H1 (cell line): ENCODE results near the gene TSGA10IP. TPM values are rescaled to one million over a fixed set of nuclear protein-coding genes. Genes with fewer than 3 reads are reported as not detected.

Experiments used
- CTCF ChIA-PET: fragments of 300-600 bp; sonication (Branson Sonifier 250); formaldehyde crosslinking; loops from one replicate; lab custom pipeline; 2021; ENCODE audit not compliant: partially characterized antibody; lab: Charles Lee
- POLR2A ChIA-PET: fragments of 300-600 bp; sonication (Branson Sonifier 250); formaldehyde crosslinking; loops from one replicate; lab custom pipeline; 2021; ENCODE audit warnings: inconsistent platforms; ENCODE audit not compliant: partially characterized antibody; lab: Charles Lee
- DNase-seq, 2 experiments: peaks; one replicate each; pipeline versions ENCODE4 v3.0.0 to v3.0.0-alpha.2; 2010 to 2022; ENCODE audit warnings: low spot score in 2 of 2, low read depth in 1 of 2, mixed read lengths in 1 of 2
- FAIRE-seq: peaks from 2 replicates; lab custom pipeline; 2011; peaks lifted over from hg19 to GRCh38; lab: Jason Lieb, UNC
- H2AFZ ChIP-seq: 2 replicates; pipeline ENCODE4 v1.8.1; 2012; ENCODE audit warnings: low read length, inconsistent platforms
- H2AK5ac ChIP-seq: 2 replicates; pipeline ENCODE4 v1.6.1; 2013; ENCODE audit warnings: low read depth, low read length
- H2BK120ac ChIP-seq: replicated peaks from 2 replicates; pipeline ENCODE3; 2013; ENCODE audit warnings: low read depth, low read length, inconsistent platforms
- H2BK12ac ChIP-seq: 2 replicates; pipeline ENCODE4 v1.6.1; 2013; ENCODE audit warnings: low read depth, low read length
- H2BK15ac ChIP-seq: 2 replicates; pipeline ENCODE4 v1.6.1; 2013; ENCODE audit warnings: low read length
- H2BK20ac ChIP-seq: 2 replicates; pipeline ENCODE4 v1.6.1; 2013; ENCODE audit warnings: low read length
- H2BK5ac ChIP-seq: 2 replicates; pipeline ENCODE4 v1.6.1; 2013; ENCODE audit warnings: low read depth, low read length
- H3K14ac ChIP-seq: 2 replicates; pipeline ENCODE4 v1.6.1; 2013; ENCODE audit warnings: inconsistent platforms; ENCODE audit not compliant: insufficient read length
- H3K18ac ChIP-seq: 2 replicates; pipeline ENCODE4 v1.6.1; 2013; ENCODE audit warnings: low read length; ENCODE audit errors: extremely low read depth
- H3K23ac ChIP-seq: 2 replicates; pipeline ENCODE4 v1.6.1; 2013; ENCODE audit warnings: inconsistent platforms; ENCODE audit not compliant: insufficient read length
- H3K23me2 ChIP-seq: 2 replicates; pipeline ENCODE4 v1.6.1; 2013; ENCODE audit warnings: low read depth, low read length
- H3K27ac ChIP-seq: 2 replicates; pipeline ENCODE4 v1.6.1; 2011; ENCODE audit warnings: low read depth, low read length, inconsistent platforms
- H3K27me3 ChIP-seq, 4 experiments: replicated peaks in 1 of 4; 1 replicate in 1 of 4; 2 replicates in 3 of 4; pipeline versions ENCODE4 v1.6.1 to v1.8.1; 2011 to 2013; ENCODE audit warnings: low read length in 3 of 4, mild to moderate bottlenecking in 3 of 4, inconsistent platforms in 2 of 4, mixed read lengths in 2 of 4, moderate library complexity in 1 of 4; ENCODE audit not compliant: control insufficient read depth in 3 of 4, insufficient read depth in 3 of 4; ENCODE audit errors: extremely low read depth in 1 of 4
- H3K36me3 ChIP-seq, 4 experiments: 2 replicates each; pipeline versions ENCODE4 v1.6.1 to v1.8.1; 2011 to 2013; ENCODE audit warnings: mild to moderate bottlenecking in 4 of 4, low read length in 3 of 4, moderate library complexity in 2 of 4, control low read depth in 1 of 4, inconsistent platforms in 1 of 4; ENCODE audit not compliant: insufficient read depth in 4 of 4, control insufficient read depth in 2 of 4
- H3K4ac ChIP-seq: replicated peaks from 2 replicates; pipeline ENCODE3; 2013; ENCODE audit warnings: low read length, low read depth, mixed read lengths, inconsistent platforms; ENCODE audit not compliant: insufficient read length
- H3K4me1 ChIP-seq, 4 experiments: replicated peaks in 1 of 4; 1 replicate in 1 of 4; 2 replicates in 3 of 4; pipeline versions ENCODE4 v1.6.1 to v1.8.1; 2011 to 2013; ENCODE audit warnings: low read length in 3 of 4, inconsistent platforms in 2 of 4, mixed read lengths in 1 of 4; ENCODE audit not compliant: insufficient read depth in 4 of 4, control insufficient read depth in 3 of 4
- H3K4me2 ChIP-seq, 2 experiments: 2 replicates each; pipeline versions ENCODE4 v1.6.1 to v1.8.1; 2011 to 2013; ENCODE audit warnings: low read depth in 2 of 2, low read length in 2 of 2, control low read depth in 1 of 2, inconsistent platforms in 1 of 2, mild to moderate bottlenecking in 1 of 2; ENCODE audit not compliant: insufficient read depth in 1 of 2
- H3K4me3 ChIP-seq, 4 experiments: fragments of 200-600, 300-600 bp in 1 of 4; sonication (generic), shearing (Covaris generic), sonication (Bioruptor Twin) in 1 of 4; 2 replicates each; pipeline versions ENCODE4 v1.5.1 to v1.8.1; 2011 to 2016; ENCODE audit warnings: low read length in 4 of 4, low read depth in 3 of 4, control low read depth in 2 of 4, inconsistent platforms in 2 of 4, mild to moderate bottlenecking in 2 of 4, mixed read lengths in 1 of 4, moderate library complexity in 1 of 4; ENCODE audit not compliant: insufficient read depth in 2 of 4; ENCODE audit errors: extremely low read depth in 1 of 4
- H3K56ac ChIP-seq: replicated peaks from 2 replicates; pipeline ENCODE3; 2013; ENCODE audit warnings: low read depth, mild to moderate bottlenecking, mixed read lengths, low read length, inconsistent platforms; ENCODE audit not compliant: insufficient read length
- H3K79me1 ChIP-seq: 2 replicates; pipeline ENCODE4 v1.6.1; 2013; ENCODE audit warnings: low read depth, low read length, control low read depth
- H3K79me2 ChIP-seq, 2 experiments: 2 replicates each; pipeline versions ENCODE4 v1.6.1 to v1.8.1; 2012 to 2013; ENCODE audit warnings: low read length in 2 of 2, mild to moderate bottlenecking in 2 of 2, inconsistent platforms in 1 of 2; ENCODE audit not compliant: insufficient read depth in 2 of 2, control insufficient read depth in 1 of 2
- H3K9ac ChIP-seq, 4 experiments: replicated peaks in 1 of 4; 1 replicate in 1 of 4; 2 replicates in 3 of 4; pipeline versions ENCODE4 v1.6.1 to v1.8.1; 2011 to 2013; ENCODE audit warnings: low read depth in 3 of 4, low read length in 3 of 4, control low read depth in 2 of 4, mild to moderate bottlenecking in 2 of 4, moderate library complexity in 2 of 4, inconsistent platforms in 1 of 4; ENCODE audit errors: extremely low read depth in 1 of 4
- H3K9me3 ChIP-seq, 2 experiments: 2 replicates each; pipeline versions ENCODE4 v1.6.1 to v1.8.1; 2012 to 2013; ENCODE audit warnings: mild to moderate bottlenecking in 2 of 2, moderate library complexity in 2 of 2, control low read depth in 1 of 2, inconsistent platforms in 1 of 2, low read depth in 1 of 2, low read length in 1 of 2, mixed read lengths in 1 of 2; ENCODE audit not compliant: insufficient read depth in 2 of 2
- H4K20me1 ChIP-seq, 2 experiments: replicated peaks in 1 of 2; 2 replicates each; pipeline versions ENCODE3 to v1.8.1; 2011 to 2013; ENCODE audit warnings: inconsistent platforms in 2 of 2, low read length in 2 of 2, mild to moderate bottlenecking in 1 of 2; ENCODE audit not compliant: insufficient read depth in 2 of 2, control insufficient read depth in 1 of 2
- H4K5ac ChIP-seq: 2 replicates; pipeline ENCODE4 v1.6.1; 2013; ENCODE audit warnings: low read length, low read depth, mixed read lengths, inconsistent platforms; ENCODE audit not compliant: insufficient read length
- H4K8ac ChIP-seq: 2 replicates; pipeline ENCODE4 v1.8.0; 2013; ENCODE audit warnings: mild to moderate bottlenecking, moderate library complexity, low read length, inconsistent platforms; ENCODE audit not compliant: insufficient read depth; ENCODE audit errors: extremely low read depth
- H4K91ac ChIP-seq: replicated peaks from 2 replicates; pipeline ENCODE3; 2013; ENCODE audit warnings: low read length, mixed read lengths, inconsistent platforms; ENCODE audit not compliant: insufficient read length
- CTCF ChIP-seq, 3 experiments: IDR thresholded peaks; 1 replicate in 2 of 3; 2 replicates in 1 of 3; pipeline versions ENCODE4 v1.5.1 to v1.6.1; 2011; ENCODE audit warnings: low read length in 3 of 3, mild to moderate bottlenecking in 3 of 3, inconsistent platforms in 2 of 3, low read depth in 1 of 3, moderate library complexity in 1 of 3; ENCODE audit not compliant: insufficient read depth in 1 of 3; ENCODE audit errors: control extremely low read depth in 1 of 3
- EGR1 ChIP-seq: IDR thresholded peaks from 2 replicates; pipeline ENCODE4 v1.6.1; 2011; ENCODE audit warnings: low read depth, low read length, borderline replicate concordance
- KDM5A ChIP-seq: fragments of 200-600 bp; IDR thresholded peaks from 2 replicates; pipeline ENCODE4 v1.7.1; 2012; ENCODE audit warnings: mild to moderate bottlenecking, low read length, inconsistent platforms, mixed read lengths
- MAX ChIP-seq: IDR thresholded peaks from 2 replicates; pipeline ENCODE4 v1.6.1; 2012; ENCODE audit warnings: inconsistent platforms
- POLR2A ChIP-seq, 2 experiments: IDR thresholded peaks; 1 replicate in 1 of 2; 2 replicates in 1 of 2; pipeline ENCODE4 v1.6.1; 2011; ENCODE audit warnings: low read depth in 2 of 2, low read length in 2 of 2, mild to moderate bottlenecking in 2 of 2; ENCODE audit errors: control extremely low read depth in 1 of 2
- RBBP5 ChIP-seq: IDR thresholded peaks from 2 replicates; pipeline ENCODE4 v1.7.1; 2012; ENCODE audit warnings: low read depth, mild to moderate bottlenecking, inconsistent platforms, low read length, moderate library complexity, borderline replicate concordance
- SRF ChIP-seq: IDR thresholded peaks from 2 replicates; pipeline ENCODE4 v1.6.1; 2011; ENCODE audit warnings: mild to moderate bottlenecking, low read depth, low read length, moderate library complexity
- WGBS, 2 experiments: shearing (Covaris generic) in 1 of 2; methylation state at CpG; one replicate each; pipeline versions ENCODE4 v1.1.6 to v1.1.7; 2013 to 2015; ENCODE audit warnings: low lambda C conversion rate in 2 of 2, mixed read lengths in 2 of 2, inconsistent platforms in 1 of 2, low coverage in 1 of 2, missing lambda C conversion rate in 1 of 2; ENCODE audit not compliant: insufficient replicate concordance in 2 of 2, insufficient coverage in 1 of 2, insufficient read length in 1 of 2; ENCODE audit errors: extremely low coverage in 1 of 2, missing lambda C conversion rate in 1 of 2; 5-methylcytosine and 5-hydroxymethylcytosine counted together
- polyA plus RNA-seq, 7 experiments: library from polyadenylated mRNA; depleted of rRNA in 3 of 7; stranded (reverse) in 5 of 7; unstranded in 2 of 7; fragments of >200 nt in 5 of 7; fragments of 200-250 nt in 2 of 7; gene quantifications; 1 replicate in 5 of 7; 2 replicates in 1 of 7; 4 replicates in 1 of 7; pipeline versions ENCODE4 v1.2.1 to v1.2.3, GENCODE V29; 2011 to 2013; ENCODE audit warnings: missing spikeins in 2 of 7, mixed read lengths in 2 of 7
- total RNA-seq: library from RNA; stranded (reverse); fragmentation: NEBNext Ultra II Directional; extraction: Animal tissue kit (Norgen Biotek cat#: 25700); gene quantifications from 2 replicates; pipeline ENCODE4 v1.2.1, GENCODE V29; 2021

TSGA10IP gene
- total and polyA plus RNA-seq, 2 of the 8 experiments (the other 6 are each of a cell fraction or from before 2014, with no cell fraction given), result 1.9 to 6.0 TPM

- peak within 1 kb of the TSS; percentile 67 for H3K4ac ChIP-seq
- no peaks in the 10 kb centered on the region for H3K27me3 ChIP-seq
- H4K8ac ChIP-seq, result peak within 1 kb of the TSS; percentile 96
- ChIA-PET POLR2A (interaction anchor here (0.7 to 1.6 kb wide), 14 partner anchors 8 to 108 kb away, joined by 3 to 5 read pairs (median 3); partner anchors contain the start of gene MUS81), CTCF (interaction anchor here (0.6 to 2.2 kb wide), 7 partner anchors 15 to 177 kb away, joined by 3 to 7 read pairs (median 3); partner anchors contain the start of genes CCDC85B and FIBP)
- DNase-seq, result peak; percentile 92 to 96
- peak within 1 kb of the TSS; percentile 54 for H4K5ac ChIP-seq
- peaks cover 8 to 23% (median 16%) of the 10 kb centered on the region in 4 experiments for H3K36me3 ChIP-seq
- H3K23ac ChIP-seq, result no peak within 1 kb of the TSS
- peaks cover 1 to 9% of the 10 kb centered on the region in 2 experiments for H4K20me1 ChIP-seq
- H3K27ac ChIP-seq, result peak within 1 kb of the TSS; percentile 72
- H3K14ac ChIP-seq, result no peak within 1 kb of the TSS
- WGBS, 2 experiments, result 2% methylated on average over 71 of the region's 97 CpGs; no CpG with 5 or more reads in 1 of the 2 experiments
- H3K23me2 ChIP-seq, result peaks cover 14% of the 10 kb centered on the region; the same call in 1 of the 2 replicates
- no peak within 1 kb of the TSS for H4K91ac ChIP-seq
- H3K9me3 ChIP-seq, result no peaks in the 10 kb centered on the region
- H3K9ac ChIP-seq, result peak within 1 kb of the TSS; percentile 78 to 88 (median 86)
- no peak within 1 kb of the TSS for H2BK120ac ChIP-seq
- peak within 1 kb of the TSS; percentile 23; the same call in 1 of the 2 replicates for H2AFZ ChIP-seq
- peak; percentile 69 for FAIRE-seq
- H3K4me3 ChIP-seq, result peak within 1 kb of the TSS; percentile 80 to 92 (median 88)
- peaks cover 11 to 21% of the 10 kb centered on the region in 2 experiments for H3K79me2 ChIP-seq
- H3K56ac ChIP-seq, result no peak within 1 kb of the TSS
- peaks cover 0 to 14% (median 3%) of the 10 kb centered on the region in 4 experiments; a peak in 5 of 7 replicates for H3K4me1 ChIP-seq
- H2BK5ac ChIP-seq, result peak within 1 kb of the TSS; percentile 88
- no peak within 1 kb of the TSS for H2BK20ac ChIP-seq
- peak within 1 kb of the TSS; percentile 71 for H3K18ac ChIP-seq
- peak within 1 kb of the TSS; percentile 44 for H2BK12ac ChIP-seq
- peak within 1 kb of the TSS; percentile 71 to 91 for H3K4me2 ChIP-seq
- peaks cover 9% of the 10 kb centered on the region for H3K79me1 ChIP-seq
- H2BK15ac ChIP-seq, result no peak within 1 kb of the TSS
- H2AK5ac ChIP-seq, result no peak within 1 kb of the TSS
- TF ChIP-seq POLR2A (IDR thresholded peaks at IDR 0.05; ENCODE audit: control extremely low read depth in 1 of 2, low read depth in 2 of 2, low read length in 2 of 2) (peak in 1 of 2 experiments; percentile 86; a peak in 2 of 3 replicates), EGR1 (peak; percentile 69; the same call in 1 of the 2 replicates), SRF (0 out of 2 replicates have a peak, but pooled peaks have one; percentile 11), RBBP5 (peak; percentile 74; the same call in 1 of the 2 replicates), MAX (peak; percentile 11; the same call in 1 of the 2 replicates), CTCF (IDR thresholded peaks at IDR 0.05; ENCODE audit: control extremely low read depth in 1 of 3, insufficient read depth in 1 of 3, low read depth in 1 of 3, low read length in 3 of 3) (0 out of 4 replicates have a peak, but pooled peaks of 1 of the 3 experiments have one; percentile 0), KDM5A (peak; percentile 57)
These were observed 16.2 kb downstream of the TSGA10IP start, which contains the start of gene SART1 for GRCh38 chr11:65961267-65962140. SART1 (plus strand) TSS chr11:65961734; CDS start chr11:65961781, 47 bp downstream.
